A673 (cell line): ENCODE results near the gene ABHD17B. TPM values are rescaled to one million over a fixed set of nuclear protein-coding genes. Genes with fewer than 3 reads are reported as not detected.

Experiments
- BruUV-seq: library from RNA; stranded (reverse); fragments of 400-500 nt; replicated peaks from 2 replicates; lab custom pipeline; 2021; lab: Mats Ljungman, UMichigan
- CTCF ChIA-PET: fragments of 300-600 bp; sonication (Branson Sonifier 250); formaldehyde crosslinking; loops from one replicate; lab custom pipeline; 2022; ENCODE audit warnings: antibody characterized with exemption; lab: Charles Lee
- POLR2A ChIA-PET: fragments of 300-600 bp; sonication (Branson Sonifier 250); formaldehyde crosslinking; loops from one replicate; lab custom pipeline; 2022; ENCODE audit warnings: antibody characterized with exemption; ENCODE audit not compliant: low non-redundant PET; lab: Charles Lee
- DNase-seq: peaks from one replicate; pipeline ENCODE4 v3.0.0-alpha.2; 2015; ENCODE audit warnings: low spot score
- H3K27ac ChIP-seq: fragments of 200-600 bp; sonication (generic); 2 replicates; pipeline ENCODE4 v1.5.1; 2016; ENCODE audit warnings: mixed run types, low read depth, mild to moderate bottlenecking, mixed read lengths, antibody characterized with exemption, low read length; ENCODE audit not compliant: poor library complexity, severe bottlenecking
- H3K27me3 ChIP-seq: fragments of 200-600 bp; sonication (generic); replicated peaks from 2 replicates; pipeline ENCODE4 v1.6.1; 2017; ENCODE audit warnings: mixed run types, low read depth, mild to moderate bottlenecking, mixed read lengths, antibody characterized with exemption, low read length; ENCODE audit not compliant: insufficient read depth, poor library complexity
- H3K36me3 ChIP-seq: fragments of 200-600 bp; sonication (generic); 2 replicates; pipeline ENCODE4 v1.6.1; 2016; ENCODE audit warnings: mixed run types, mild to moderate bottlenecking, mixed read lengths, antibody characterized with exemption, low read length; ENCODE audit not compliant: insufficient read depth, poor library complexity, severe bottlenecking
- H3K4me1 ChIP-seq: fragments of 200-600 bp; sonication (generic); 2 replicates; pipeline ENCODE4 v1.6.1; 2017; ENCODE audit warnings: mixed run types, mild to moderate bottlenecking, mixed read lengths, antibody characterized with exemption, low read length; ENCODE audit not compliant: insufficient read depth, poor library complexity, severe bottlenecking
- H3K4me3 ChIP-seq: fragments of 200-600 bp; sonication (generic); 2 replicates; pipeline ENCODE4 v1.5.1; 2016; ENCODE audit warnings: low read depth, mixed run types, mild to moderate bottlenecking, mixed read lengths, low read length; ENCODE audit not compliant: poor library complexity, severe bottlenecking
- H3K9me3 ChIP-seq: fragments of 200-600 bp; sonication (generic); 2 replicates; pipeline ENCODE4 v1.6.1; 2016; ENCODE audit warnings: mixed run types, low read depth, mild to moderate bottlenecking, mixed read lengths, antibody characterized with exemption, low read length; ENCODE audit not compliant: poor library complexity, severe bottlenecking
- CTCF ChIP-seq: fragments of 300-800, 200-600 bp; sonication (generic); conservative IDR thresholded peaks from 2 replicates; pipeline ENCODE4 v1.5.1; 2017; ENCODE audit warnings: low read depth, mild to moderate bottlenecking, antibody characterized with exemption, low read length, moderate library complexity, mixed read lengths
- EZH2 ChIP-seq: fragments of 200-600 bp; sonication (generic); IDR thresholded peaks from 2 replicates; pipeline ENCODE4 v1.6.1; 2017; ENCODE audit warnings: borderline replicate concordance, low read depth, mild to moderate bottlenecking, mixed read lengths, antibody characterized with exemption, low read length; ENCODE audit not compliant: poor library complexity, severe bottlenecking
- intact Hi-C: fragments of 100-400 bp; cut with micrococcal nuclease; formaldehyde crosslinking; loops from one replicate; pipeline ENCODE4 v1.10.0; 2022; ENCODE audit not compliant: unreplicated experiment
- total RNA-seq: library from RNA; stranded (reverse); gene quantifications from 2 replicates; pipeline ENCODE4 v1.2.3, GENCODE V29; 2021

ABHD17B gene
- total RNA-seq, 1 experiment from 2014 or later = 19.7 TPM

- no peaks in the 10 kb centered on the region for H3K36me3 ChIP-seq
- no peaks in the 10 kb centered on the region for H3K27me3 ChIP-seq
- H3K4me1 ChIP-seq = no peaks in the 10 kb centered on the region
- no peaks in the 10 kb centered on the region for H3K9me3 ChIP-seq
- CTCF ChIA-PET = no interaction called here
- H3K4me3 ChIP-seq = no peak overlapping the region
- H3K27ac ChIP-seq = no peak overlapping the region
- no peak for DNase-seq
- TF ChIP-seq CTCF = no peak
- no peak for TF ChIP-seq EZH2
- POLR2A ChIA-PET = no interaction called here
- no TSS peak for BruUV-seq
- intact Hi-C loops = loop anchor here (5.0 kb wide), 1 partner anchor 533 kb away; no protein-coding TSS in a partner anchor
These were observed 90.5 kb downstream of the ABHD17B start for GRCh38 chr9:71820403-71820921.

GRCh38 chr9:71819115-71819739, 91.8 kb downstream of the ABHD17B start:
- CTCF ChIA-PET = interaction anchor here (1.4 kb wide), 1 partner anchor 135 kb away, joined by 6 read pairs; no protein-coding TSS in a partner anchor
- H3K9me3 ChIP-seq = no peaks in the 10 kb centered on the region
- peak; percentile 34 for DNase-seq
- intact Hi-C loops = loop anchor here (2.0 kb wide), 1 partner anchor 214 kb away; no protein-coding TSS in a partner anchor
- no peaks in the 10 kb centered on the region for H3K4me1 ChIP-seq
- no peak overlapping the region for H3K4me3 ChIP-seq
- no TSS peak for BruUV-seq
- H3K27ac ChIP-seq = no peak overlapping the region
- POLR2A ChIA-PET = no interaction called here
- TF ChIP-seq CTCF = peak; percentile 83
- TF ChIP-seq EZH2 = no peak
- H3K27me3 ChIP-seq = no peaks in the 10 kb centered on the region
- no peaks in the 10 kb centered on the region for H3K36me3 ChIP-seq

GRCh38 chr9:71816916-71817451, 94.0 kb downstream of the ABHD17B start:
- no peak for DNase-seq
- intact Hi-C loops = no loop called here
- Histone ChIP-seq H3K9me3 (no peaks in the 10 kb centered on the region), H3K36me3 (no peaks in the 10 kb centered on the region), H3K27me3 (no peaks in the 10 kb centered on the region), H3K4me1 (no peaks in the 10 kb centered on the region), H3K27ac (no peak overlapping the region), H3K4me3 (no peak overlapping the region)
- BruUV-seq = no TSS peak
- ChIA-PET CTCF (interaction anchor here (0.7 kb wide), 1 partner anchor 111 kb away, joined by 3 read pairs; no protein-coding TSS in a partner anchor), POLR2A (no interaction called here)
- TF ChIP-seq EZH2 = no peak
- no peak for TF ChIP-seq CTCF

Other genes with a start within 250 kb of the ABHD17B start
- 31.8 and 32.9 TPM in 2 replicates for gene CEMIP2, start 142.7 kb downstream of the ABHD17B start, total RNA-seq
- gene C9orf85, start 446 bp upstream of the ABHD17B start, total RNA-seq = 9.4 and 9.8 TPM in 2 replicates
- gene C9orf57, start 149.4 kb upstream of the ABHD17B start, total RNA-seq = not detected in 2 replicates
- gene GDA, start 238.2 kb upstream of the ABHD17B start, total RNA-seq = not detected in 2 replicates